Loucy (cell line): ENCODE measurements around the gene PBX1.

Experiments used
- EZH2phosphoT487 ChIP-seq: fragments of 200-600 bp; IDR thresholded peaks from 2 replicates; pipeline ENCODE4 v1.6.1; 2018; ENCODE audit warnings: antibody characterized with exemption, mild to moderate bottlenecking, moderate library complexity, borderline replicate concordance
- TF ChIP-seq, protein P1 (sequence below): fragments of 200-600 bp; sonication (generic); conservative IDR thresholded peaks from 2 replicates; pipeline ENCODE4 v1.5.1; 2014; ENCODE audit warnings: mild to moderate bottlenecking, antibody characterized with exemption, low read length

DNA sequence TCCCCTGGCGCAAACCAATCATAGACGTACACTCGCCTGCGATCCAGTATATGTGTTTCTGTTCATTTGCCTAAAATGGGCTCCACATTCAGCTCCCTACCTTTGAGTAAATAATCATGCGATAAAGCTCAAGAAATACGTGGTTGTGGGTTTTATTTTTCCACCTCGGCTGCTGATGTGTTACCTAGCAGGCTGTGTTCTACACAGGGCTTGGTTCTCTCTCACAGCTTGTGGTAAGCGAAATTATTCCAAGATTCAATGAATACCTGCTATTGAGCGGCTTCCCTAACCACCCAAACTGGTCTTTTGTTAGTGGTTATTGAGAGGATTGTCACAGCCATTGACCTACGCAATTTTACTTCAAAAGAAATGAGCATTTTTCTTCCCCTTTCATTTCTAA lies 180.2 kb downstream of the PBX1 start:
- TF ChIP-seq, protein P1, sequence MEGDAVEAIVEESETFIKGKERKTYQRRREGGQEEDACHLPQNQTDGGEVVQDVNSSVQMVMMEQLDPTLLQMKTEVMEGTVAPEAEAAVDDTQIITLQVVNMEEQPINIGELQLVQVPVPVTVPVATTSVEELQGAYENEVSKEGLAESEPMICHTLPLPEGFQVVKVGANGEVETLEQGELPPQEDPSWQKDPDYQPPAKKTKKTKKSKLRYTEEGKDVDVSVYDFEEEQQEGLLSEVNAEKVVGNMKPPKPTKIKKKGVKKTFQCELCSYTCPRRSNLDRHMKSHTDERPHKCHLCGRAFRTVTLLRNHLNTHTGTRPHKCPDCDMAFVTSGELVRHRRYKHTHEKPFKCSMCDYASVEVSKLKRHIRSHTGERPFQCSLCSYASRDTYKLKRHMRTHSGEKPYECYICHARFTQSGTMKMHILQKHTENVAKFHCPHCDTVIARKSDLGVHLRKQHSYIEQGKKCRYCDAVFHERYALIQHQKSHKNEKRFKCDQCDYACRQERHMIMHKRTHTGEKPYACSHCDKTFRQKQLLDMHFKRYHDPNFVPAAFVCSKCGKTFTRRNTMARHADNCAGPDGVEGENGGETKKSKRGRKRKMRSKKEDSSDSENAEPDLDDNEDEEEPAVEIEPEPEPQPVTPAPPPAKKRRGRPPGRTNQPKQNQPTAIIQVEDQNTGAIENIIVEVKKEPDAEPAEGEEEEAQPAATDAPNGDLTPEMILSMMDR = no peak
- no peak for TF ChIP-seq EZH2phosphoT487
